Gastrocnemius medialis (tissue), 4 donors: Measurements from ENCODE around the gene ISOC1.

Source experiments
- CTCF ChIP-seq, 5 experiments: fragments of 450-650 bp in 3 of 5; fragments of 200-600 bp in 2 of 5; sonication (generic) in 2 of 5; IDR thresholded peaks in 4 of 5; conservative IDR thresholded peaks in 1 of 5; 1 replicate in 4 of 5; 2 replicates in 1 of 5; pipeline ENCODE4 v1.5.1; 2016 to 2019; ENCODE audit warnings: antibody characterized with exemption in 5 of 5, mild to moderate bottlenecking in 3 of 5, moderate library complexity in 3 of 5
- POLR2A ChIP-seq, 2 donors: fragments of 450-650 bp; IDR thresholded peaks; one replicate each; pipeline ENCODE4 v1.6.1; 2017; ENCODE audit warnings: antibody characterized with exemption in 2 of 2, mild to moderate bottlenecking in 2 of 2, moderate library complexity in 2 of 2

GRCh38 chr5:129094924-129095899 is 663 bp downstream of the ISOC1 start:
- TF ChIP-seq CTCF (IDR thresholded peaks at IDR 0.05 in 4 of 5, conservative IDR thresholded peaks at IDR 0.05 in 1 of 5) (no peak), POLR2A (IDR thresholded peaks at IDR 0.05) (peak; percentile 24 to 35)
